SU-DHL-6 (cell line): ENCODE data around the gene GSK3B.

Experiments
- CTCF ChIP-seq: fragments of 200-600 bp; sonication (generic); IDR thresholded peaks from one replicate; pipeline ENCODE4 v1.5.1; 2017; ENCODE audit warnings: antibody characterized with exemption, mild to moderate bottlenecking, low read length, moderate library complexity; ENCODE audit not compliant: insufficient read depth, poor library complexity, severe bottlenecking
- EZH2phosphoT487 ChIP-seq: fragments of 200-600 bp; sonication (generic), shearing (Covaris generic); conservative IDR thresholded peaks from 2 replicates; pipeline ENCODE4 v1.6.1; 2018; ENCODE audit warnings: mild to moderate bottlenecking, antibody characterized with exemption, low read length, moderate library complexity, mixed read lengths

GRCh38 chr3:120129051-120129450, 34.8 kb upstream of the GSK3B start:
- no peak for TF ChIP-seq CTCF
- no peak for TF ChIP-seq EZH2phosphoT487
